PFSK-1 (cell line): Measurements from ENCODE around the gene MCEE.

ENCODE experiments used
- FOXP2 ChIP-seq: optimal IDR thresholded peaks from 2 replicates; pipeline ENCODE3; 2011; ENCODE audit warnings: borderline replicate concordance, control low read depth, inconsistent platforms; ENCODE audit not compliant: insufficient read depth; ENCODE audit errors: extremely low read length, extremely low read depth
- POLR2AphosphoS5 ChIP-seq: IDR thresholded peaks from 2 replicates; pipeline ENCODE4 v1.6.1; 2012; ENCODE audit warnings: low read depth, mild to moderate bottlenecking, control low read depth, low read length, moderate library complexity
- REST ChIP-seq, 2 experiments: IDR thresholded peaks; 2 replicates each; pipeline versions ENCODE4 v1.6.1 to v1.8.0; 2011 to 2012; ENCODE audit warnings: low read depth in 2 of 2, low read length in 2 of 2, control low read depth in 1 of 2, inconsistent platforms in 1 of 2, mild to moderate bottlenecking in 1 of 2, moderate library complexity in 1 of 2; ENCODE audit not compliant: insufficient read depth in 1 of 2
- SIN3A ChIP-seq: IDR thresholded peaks from 2 replicates; pipeline ENCODE4 v1.6.1; 2012; ENCODE audit warnings: mild to moderate bottlenecking, low read length, moderate library complexity, borderline replicate concordance; ENCODE audit not compliant: insufficient read depth
- TAF1 ChIP-seq: IDR thresholded peaks from 2 replicates; pipeline ENCODE4 v1.6.1; 2012; ENCODE audit warnings: low read length, control low read depth, borderline replicate concordance; ENCODE audit not compliant: insufficient read depth

Gene MCEE

GRCh38 chr2:71064110-71064611 is 65.9 kb downstream of the MCEE start:
- TF ChIP-seq REST (IDR thresholded peaks at IDR 0.05; ENCODE audit: insufficient read depth in 1 of 2, low read depth in 2 of 2, low read length in 2 of 2) (no peak), TAF1 (no peak), POLR2AphosphoS5 (no peak), SIN3A (no peak), FOXP2 (no peak)

DNA sequence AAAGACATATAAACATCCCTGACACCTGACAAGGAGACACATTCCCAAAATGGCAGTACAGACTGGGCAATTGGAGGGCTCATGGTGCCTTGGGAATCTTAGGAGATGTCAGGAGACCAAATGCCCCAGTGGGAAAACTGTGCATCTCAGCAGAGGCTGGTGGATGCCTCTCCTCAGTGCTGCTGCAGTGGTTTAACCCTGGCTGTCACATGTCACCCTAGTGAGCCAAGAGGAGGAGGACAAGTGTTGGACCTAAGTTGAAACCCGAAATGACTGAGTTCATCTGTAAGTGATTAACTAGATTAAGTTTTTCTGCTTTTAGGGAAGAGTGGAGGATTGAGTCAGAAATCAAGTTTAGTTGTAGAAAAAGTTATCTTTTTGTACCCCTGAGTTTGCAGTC is 66.8 kb downstream of the MCEE start:
- TF ChIP-seq FOXP2 (no peak), REST (IDR thresholded peaks at IDR 0.05; ENCODE audit: insufficient read depth in 1 of 2, low read depth in 2 of 2, low read length in 2 of 2) (no peak), TAF1 (no peak), SIN3A (no peak), POLR2AphosphoS5 (no peak)

GRCh38 chr2:71060871-71061270 is 69.2 kb downstream of the MCEE start:
- TF ChIP-seq SIN3A (no peak), REST (IDR thresholded peaks at IDR 0.05; ENCODE audit: insufficient read depth in 1 of 2, low read depth in 2 of 2, low read length in 2 of 2) (no peak), TAF1 (no peak), FOXP2 (no peak), POLR2AphosphoS5 (no peak)

DNA sequence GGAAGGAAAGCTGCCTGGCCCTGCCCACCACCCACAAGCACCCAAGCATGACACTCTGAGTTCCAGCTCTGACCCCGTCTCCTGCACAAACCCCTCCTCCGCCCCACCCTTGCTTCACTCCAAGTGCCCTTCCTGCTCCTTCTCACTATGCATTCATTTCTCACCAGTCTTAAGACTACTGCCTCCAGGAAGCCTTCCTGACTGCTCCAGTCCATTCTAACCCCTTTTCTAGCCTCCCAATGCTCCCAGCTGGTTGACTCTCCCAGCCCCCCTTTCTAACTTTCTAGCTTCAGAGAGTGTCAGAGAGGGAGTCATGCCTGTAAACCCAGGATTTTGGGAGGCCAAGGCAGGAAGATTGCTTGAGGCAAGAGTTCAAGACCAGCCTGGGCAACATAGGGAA is 69.8 kb downstream of the MCEE start:
- no peak for TF ChIP-seq TAF1
- no peak for TF ChIP-seq FOXP2
- TF ChIP-seq REST (IDR thresholded peaks at IDR 0.05; ENCODE audit: insufficient read depth in 1 of 2, low read depth in 2 of 2, low read length in 2 of 2) = no peak
- TF ChIP-seq SIN3A = no peak
- no peak for TF ChIP-seq POLR2AphosphoS5
